GM21447 (cell line): ENCODE results near the gene ZNF506.
A peak's percentile ranks its signal among the peaks of the same experiment; 100 is the strongest.
"Not testable (repeated sequence)": the region's sequence is repeated elsewhere in the genome, so short reads cannot be mapped to it uniquely, and the experiment has no call there.

Experiments used
- ATAC-seq: cut with Tn5 transposase; IDR thresholded peaks from one replicate; pipeline ENCODE4 v1.9.1; 2021; ENCODE audit not compliant: unreplicated experiment

The ZNF506 gene

GRCh38 chr19:19821366-19821951 is at the start of gene ZNF506:
ZNF506 (minus strand) TSS chr19:19821750; CDS start chr19:19821603, 147 bp downstream.
- ATAC-seq, result peak; percentile 78

GRCh38 chr19:19870086-19870485 is 48.5 kb upstream of the ZNF506 start:
- ATAC-seq, result not testable (repeated sequence)

GRCh38 chr19:19866611-19867248 is 45.2 kb upstream of the ZNF506 start:
- ATAC-seq, result no peak

GRCh38 chr19:19865750-19866610 is 44.4 kb upstream of the ZNF506 start, which contains the start of gene ZNF253:
ZNF253 (plus strand) TSS chr19:19865882; CDS start chr19:19865997, 115 bp downstream.
- ATAC-seq, result peak; percentile 93

- ATAC-seq, result no peak
Measured at GRCh38 chr19:19860756-19861390, 39.3 kb upstream of the ZNF506 start.

GRCh38 chr19:19858751-19859150 is 37.2 kb upstream of the ZNF506 start:
- no peak for ATAC-seq

GRCh38 chr19:19851740-19852139 is 30.2 kb upstream of the ZNF506 start:
- not testable (repeated sequence) for ATAC-seq

- no peak for ATAC-seq
Measured at GRCh38 chr19:19849056-19849455, 27.5 kb upstream of the ZNF506 start.

- ATAC-seq, result no peak
Measured at GRCh38 chr19:19847781-19848180, 26.2 kb upstream of the ZNF506 start.

GRCh38 chr19:19835560-19836038 is 14.0 kb upstream of the ZNF506 start:
- ATAC-seq, result no peak

GRCh38 chr19:19826875-19827274 is 5.3 kb upstream of the ZNF506 start:
- no peak for ATAC-seq

GRCh38 chr19:19823916-19824315 is 2.4 kb upstream of the ZNF506 start:
- ATAC-seq, result no peak

GRCh38 chr19:19821976-19822375 is 426 bp upstream of the ZNF506 start:
- ATAC-seq, result peak; percentile 9

- no peak for ATAC-seq
Measured at GRCh38 chr19:19820774-19821320, 703 bp downstream of the ZNF506 start.

GRCh38 chr19:19817357-19817756 is 4.2 kb downstream of the ZNF506 start:
- no peak for ATAC-seq

GRCh38 chr19:19816679-19817078 is 4.9 kb downstream of the ZNF506 start:
- ATAC-seq, result no peak

- ATAC-seq, result not testable (repeated sequence)
Measured at GRCh38 chr19:19811999-19812398, 9.6 kb downstream of the ZNF506 start.

- ATAC-seq, result no peak
Measured at GRCh38 chr19:19805480-19805879, 16.1 kb downstream of the ZNF506 start.

- ATAC-seq, result no peak
Measured at GRCh38 chr19:19788015-19788414, 33.5 kb downstream of the ZNF506 start.

GRCh38 chr19:19785476-19785875 is 36.1 kb downstream of the ZNF506 start:
- ATAC-seq, result not testable (repeated sequence)

GRCh38 chr19:19782783-19783182 is 38.8 kb downstream of the ZNF506 start:
- no peak for ATAC-seq
